HG03565 (cell line): Measurements from ENCODE around the gene CLN6.

Source experiments
- ATAC-seq: cut with Tn5 transposase; IDR thresholded peaks from one replicate; pipeline ENCODE4 v1.9.1; 2021; ENCODE audit warnings: mild to moderate bottlenecking, moderate library complexity; ENCODE audit not compliant: unreplicated experiment

Gene CLN6

GRCh38 chr15:68229386-68230156 lies at the start of gene CLN6:
TSS of gene CLN6 (minus strand) at chr15:68229728. CDS start at chr15:68229584, 144 bp downstream.
- peak; percentile 68 for ATAC-seq

DNA sequence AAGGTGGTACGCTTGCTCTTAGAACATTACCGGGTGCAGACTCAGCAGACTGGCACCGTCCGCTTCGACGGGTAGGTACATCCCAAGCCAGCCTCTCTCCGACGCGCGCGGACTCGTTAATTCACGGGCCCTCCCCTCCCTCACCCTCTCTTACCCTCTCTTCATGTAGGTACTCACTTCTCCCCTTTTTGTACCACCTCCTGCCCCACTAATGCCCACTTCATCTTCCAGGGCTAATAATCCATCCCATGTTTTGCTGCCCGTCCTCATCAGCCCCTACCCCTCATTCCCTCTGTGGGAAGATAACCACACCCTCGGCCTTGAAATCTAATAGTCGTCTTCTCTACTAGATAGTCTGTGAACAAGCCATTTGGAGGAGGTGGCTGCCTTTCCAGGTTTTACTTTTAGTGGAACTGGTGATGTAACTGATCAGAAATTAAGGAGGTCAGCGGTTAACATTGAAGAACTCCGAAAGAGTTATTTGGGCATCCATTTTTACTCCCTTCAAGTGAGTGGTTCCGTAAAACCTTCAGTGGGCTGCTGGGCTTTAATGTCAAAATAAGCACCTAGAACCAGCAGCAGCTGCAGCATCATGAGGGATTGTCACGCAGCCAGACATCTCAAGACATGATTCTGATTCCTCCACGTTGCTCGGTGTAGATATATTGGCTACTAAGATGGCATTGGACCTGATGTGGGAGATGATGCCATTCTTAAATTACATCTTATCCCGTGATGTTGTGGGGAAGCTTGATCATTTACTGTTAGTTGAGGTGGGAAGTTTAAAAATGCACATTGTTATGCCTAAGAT lies 49.3 kb upstream of the CLN6 start:
- ATAC-seq, result no peak

DNA sequence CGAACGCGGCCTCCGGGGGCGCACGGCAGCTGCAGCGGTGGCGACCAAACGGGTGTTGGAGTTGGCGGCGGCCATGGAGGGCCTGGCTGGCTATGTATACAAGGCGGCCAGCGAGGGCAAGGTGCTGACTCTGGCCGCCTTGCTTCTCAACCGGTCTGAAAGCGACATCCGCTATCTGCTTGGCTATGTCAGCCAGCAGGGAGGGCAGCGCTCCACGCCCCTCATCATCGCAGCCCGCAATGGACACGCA lies 48.7 kb upstream of the CLN6 start:
- ATAC-seq, result peak; percentile 39

- peak; percentile 52 for ATAC-seq
These were observed 48.2 kb upstream of the CLN6 start, which contains the start of gene FEM1B for GRCh38 chr15:68277603-68278344. TSS of gene FEM1B (plus strand) at chr15:68277745. CDS start at chr15:68278418, 673 bp downstream.

DNA sequence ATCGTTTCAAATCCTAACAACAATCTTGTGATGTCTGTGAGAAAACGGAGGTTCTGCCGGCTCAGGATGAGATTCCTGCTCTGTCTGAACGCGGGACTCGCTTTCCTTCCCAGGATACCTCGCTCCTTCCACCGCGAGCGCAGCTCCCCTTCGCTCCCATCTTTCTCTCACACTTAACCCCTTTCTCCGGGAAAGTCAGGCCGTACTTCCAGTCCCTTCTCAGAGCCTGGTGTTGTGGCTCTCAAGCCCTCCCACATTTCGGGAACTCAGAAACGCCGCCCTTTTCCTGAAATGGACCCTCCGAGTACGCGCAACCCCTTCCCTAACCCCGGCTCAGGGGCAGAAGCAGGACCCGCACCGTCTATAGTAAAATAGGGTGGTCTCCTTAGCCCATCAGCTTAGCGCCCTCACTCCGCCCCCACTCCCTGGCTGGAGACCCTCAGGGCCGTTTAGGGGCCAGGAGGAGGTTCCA lies 47.6 kb upstream of the CLN6 start:
- no peak for ATAC-seq

- no peak for ATAC-seq
These were observed 47.1 kb upstream of the CLN6 start for GRCh38 chr15:68276668-68277067.

DNA sequence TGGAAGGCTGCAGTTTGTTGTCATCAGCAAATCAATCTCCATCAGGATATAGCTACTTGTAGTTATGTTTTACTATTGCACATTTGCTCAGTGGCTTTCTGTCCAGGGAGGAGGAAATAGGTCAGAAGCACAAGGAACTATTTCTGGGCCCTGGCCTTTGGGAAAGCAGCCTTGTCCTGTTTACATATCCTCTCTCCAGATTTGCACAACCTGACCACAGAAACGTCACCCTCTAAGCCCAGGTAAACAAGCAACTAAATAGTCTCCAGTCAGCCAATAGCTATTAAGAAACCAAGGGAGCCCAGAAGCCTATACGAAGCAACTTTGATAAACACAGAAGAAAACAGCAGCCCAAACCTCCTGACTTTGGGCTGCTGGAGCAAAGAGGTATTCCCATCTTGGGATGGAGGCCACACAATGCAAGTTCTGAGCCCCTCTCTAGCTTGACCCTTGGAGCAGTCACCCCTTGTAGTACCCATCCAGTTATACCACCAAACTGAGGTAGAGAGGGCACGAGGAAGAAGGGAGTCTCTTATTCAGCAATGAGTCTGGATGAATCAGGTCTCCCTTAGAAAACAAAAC lies 45.7 kb upstream of the CLN6 start:
- no peak for ATAC-seq

GRCh38 chr15:68274201-68274848 lies 44.8 kb upstream of the CLN6 start:
- ATAC-seq, result no peak

DNA sequence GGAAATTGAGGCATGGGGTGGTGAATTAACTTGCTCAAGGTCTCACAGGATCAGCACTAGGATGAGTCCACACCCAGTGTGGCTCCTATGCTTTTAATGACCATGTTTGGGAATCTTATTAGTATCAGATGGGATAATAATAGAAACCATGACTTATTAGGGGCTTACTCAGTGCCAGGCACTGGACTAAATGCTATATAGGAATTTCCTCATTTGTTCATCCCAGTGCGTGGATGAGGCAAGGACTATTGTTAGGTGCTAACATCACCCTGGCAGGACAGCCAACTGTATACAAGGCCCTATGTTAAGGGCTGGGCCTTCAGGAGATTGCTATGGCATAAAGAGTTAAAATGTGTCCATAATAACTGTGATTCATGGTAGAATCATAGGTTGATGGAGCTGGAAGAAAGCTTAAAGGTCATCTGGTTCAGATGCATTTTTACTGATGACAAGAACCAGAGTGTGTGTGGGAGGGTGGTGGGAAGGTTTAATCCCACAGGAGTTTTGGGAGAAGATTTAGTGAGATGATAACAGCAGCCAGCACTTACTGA lies 43.3 kb upstream of the CLN6 start:
- ATAC-seq, result no peak

- no peak for ATAC-seq
These were observed 42.4 kb upstream of the CLN6 start for GRCh38 chr15:68271854-68272471.

DNA sequence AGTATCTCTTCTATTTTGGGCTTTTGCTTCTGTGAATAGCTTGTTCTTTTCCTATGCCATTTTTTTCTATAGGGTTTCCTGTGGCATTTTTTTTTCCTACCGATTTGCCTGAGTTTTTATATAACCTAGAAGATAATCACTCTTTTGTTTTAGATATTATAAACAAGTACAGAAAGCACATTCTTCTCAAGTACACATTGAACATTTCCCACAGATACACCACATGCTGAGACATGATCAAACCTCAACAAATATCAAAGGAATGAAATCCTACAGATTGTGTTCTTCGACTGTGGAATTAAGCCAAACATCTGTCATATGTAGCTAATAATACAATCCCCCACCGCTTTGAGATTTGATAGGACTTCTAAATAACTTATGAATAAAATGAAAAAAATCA lies 38.9 kb upstream of the CLN6 start:
- no peak for ATAC-seq

GRCh38 chr15:68265674-68266073 lies 36.1 kb upstream of the CLN6 start:
- ATAC-seq, result no peak

GRCh38 chr15:68265081-68265480 lies 35.6 kb upstream of the CLN6 start:
- ATAC-seq, result no peak

GRCh38 chr15:68264282-68264681 lies 34.8 kb upstream of the CLN6 start:
- ATAC-seq, result no peak

GRCh38 chr15:68262514-68263356 lies 33.2 kb upstream of the CLN6 start:
- ATAC-seq, result no peak

- no peak for ATAC-seq
These were observed 32.5 kb upstream of the CLN6 start for GRCh38 chr15:68261980-68262379.

GRCh38 chr15:68261241-68261640 lies 31.7 kb upstream of the CLN6 start:
- ATAC-seq, result no peak

GRCh38 chr15:68259883-68260282 lies 30.4 kb upstream of the CLN6 start:
- ATAC-seq, result no peak

- ATAC-seq, result no peak
These were observed 29.2 kb upstream of the CLN6 start for GRCh38 chr15:68258692-68259091.
